K562 (cell line): ENCODE results near the gene ANAPC13. TPM values are rescaled to one million over a fixed set of nuclear protein-coding genes. Genes with fewer than 3 reads are reported as not detected.

Experiments
- TRIM24 ChIP-seq, 2 experiments: fragments of 450-650 bp; IDR thresholded peaks; 2 replicates each; pipeline ENCODE4 v1.6.1; 2016
- XRCC3 ChIP-seq: fragments of 450-650 bp; IDR thresholded peaks from 2 replicates; pipeline ENCODE4 v1.6.1; 2017; ENCODE audit warnings: mild to moderate bottlenecking, moderate library complexity
- ZNF3 ChIP-seq: fragments of 250-450 bp; sonication (Bioruptor Pico); IDR thresholded peaks from 2 replicates; pipeline ENCODE4 v1.5.0; 2021; ENCODE audit warnings: mild to moderate bottlenecking, moderate library complexity
- ZNF407 ChIP-seq: fragments of 450-650 bp; IDR thresholded peaks from 2 replicates; pipeline ENCODE4 v1.6.1; 2016; ENCODE audit warnings: low read depth
- ZNF561 ChIP-seq: fragments of 450-650 bp; formaldehyde crosslinking; conservative IDR thresholded peaks from 2 replicates; pipeline ENCODE4 v1.4.0; 2020; ENCODE audit warnings: mild to moderate bottlenecking, moderate library complexity
- polyA plus RNA-seq, 8 experiments: library from polyadenylated mRNA; depleted of rRNA in 4 of 8; stranded (reverse) in 5 of 8; unstranded in 3 of 8; fragments of >200 nt; fragmentation: Nextera tagmentation in 2 of 8; fragmentation: Illumina TruSeq in 1 of 8; extraction: Ambion mirVana in 2 of 8; extraction: Trizol in 1 of 8; gene quantifications; 2 replicates each; pipeline versions ENCODE4 v1.2.1 to v1.2.3, GENCODE V29; 2011 to 2014; ENCODE audit warnings: inconsistent platforms in 1 of 8, missing spikeins in 1 of 8
- total RNA-seq, 7 experiments: library from RNA; depleted of rRNA in 6 of 7; stranded (reverse); fragments of >200 nt in 6 of 7; fragmentation: Illumina TruSeq in 2 of 7; extraction: Trizol in 2 of 7; gene quantifications; 2 replicates each; pipeline versions ENCODE4 v1.2.1 to v1.2.3, GENCODE V29; 2011 to 2021; ENCODE audit warnings: low replicate concordance in 1 of 7

ANAPC13 gene
- total and polyA plus RNA-seq, 9 of the 15 experiments (the other 6 are each of a cell fraction or from before 2014, with no cell fraction given), result 48.5 to 238 (median 68.5) TPM

GRCh38 chr3:134481166-134481565, 4.6 kb downstream of the ANAPC13 start (continued):
- no peak for TF ChIP-seq ZNF407
- TF ChIP-seq ZNF561 (CRISPR knock-in tag), result no peak
- no peak for TF ChIP-seq XRCC3
- no peak for TF ChIP-seq TRIM24 (IDR thresholded peaks at IDR 0.05)
- no peak for TF ChIP-seq ZNF3 (CRISPR knock-in tag)
